Measurements from ENCODE around the gene MSI2.

Gene MSI2

DNA sequence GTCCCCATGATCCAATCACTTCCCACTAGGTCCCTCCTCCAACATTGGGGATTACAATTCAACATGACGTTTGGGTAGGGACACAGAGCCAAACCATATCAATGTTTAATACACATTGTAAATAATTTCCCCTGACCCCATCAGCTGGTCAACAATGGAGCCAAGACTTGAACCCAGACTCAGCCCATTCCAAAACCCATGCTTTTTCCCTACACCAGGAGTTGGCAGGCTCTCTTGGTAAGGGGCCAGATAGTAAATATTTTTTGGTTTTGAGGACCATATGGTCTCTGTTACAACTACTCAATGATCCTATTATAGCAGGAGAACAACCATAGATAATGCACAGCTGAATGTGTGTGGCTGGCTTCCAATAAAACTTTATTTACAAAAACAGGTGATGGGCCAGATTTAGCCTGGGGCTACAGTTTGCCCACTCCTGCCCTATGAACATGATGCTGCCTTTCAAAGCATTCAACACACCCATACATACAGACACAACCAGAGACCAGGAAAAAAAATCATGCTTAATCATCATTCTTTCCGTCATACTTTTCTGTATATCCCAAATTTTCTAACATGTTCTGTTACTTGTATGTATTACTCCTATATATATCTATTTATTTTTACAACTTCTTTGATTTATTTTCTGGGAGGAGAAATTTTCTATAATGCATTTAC lies 22.1 kb upstream of the MSI2 start:
- Histone ChIP-seq H3K36me3 (ENCODE audit: insufficient read depth, low read length) (no peaks in the 10 kb centered on the region), H3K4me1 (ENCODE audit: insufficient read depth, low read length) (peaks cover 11% of the 10 kb centered on the region; the same call in 1 of the 2 replicates), H3K9ac (ENCODE audit: low read depth, low read length) (no peak overlapping the region)

DNA sequence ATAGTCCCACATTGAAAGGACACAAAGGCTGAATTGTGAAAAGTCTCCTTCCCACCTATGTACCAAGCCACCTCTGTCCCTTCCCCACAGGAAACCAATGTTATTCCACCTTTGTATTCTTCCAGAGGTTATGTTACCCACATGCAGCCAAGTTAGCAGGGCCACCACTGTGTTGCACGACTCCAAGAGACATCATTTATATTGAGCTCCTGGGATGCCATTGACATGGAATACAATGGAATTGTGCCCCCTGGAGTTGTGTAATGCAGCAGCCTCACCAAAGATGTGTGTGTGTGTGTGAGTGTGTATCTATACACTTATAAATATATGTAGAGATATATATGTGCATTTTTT lies 21.6 kb upstream of the MSI2 start:
- peaks cover 11% of the 10 kb centered on the region; the same call in 1 of the 2 replicates for H3K4me1 ChIP-seq (ENCODE audit: insufficient read depth, low read length)
- no peaks in the 10 kb centered on the region for H3K9me3 ChIP-seq (ENCODE audit: control insufficient read depth, insufficient read depth, low read length)
- no peaks in the 10 kb centered on the region for H3K36me3 ChIP-seq (ENCODE audit: insufficient read depth, low read length)
- H3K9ac ChIP-seq (ENCODE audit: low read depth, low read length): no peak overlapping the region

More for the DNA sequence above, 22.1 kb upstream of the MSI2 start:
- H3K9me3 ChIP-seq (ENCODE audit: control insufficient read depth, insufficient read depth, low read length): no peaks in the 10 kb centered on the region

DNA sequence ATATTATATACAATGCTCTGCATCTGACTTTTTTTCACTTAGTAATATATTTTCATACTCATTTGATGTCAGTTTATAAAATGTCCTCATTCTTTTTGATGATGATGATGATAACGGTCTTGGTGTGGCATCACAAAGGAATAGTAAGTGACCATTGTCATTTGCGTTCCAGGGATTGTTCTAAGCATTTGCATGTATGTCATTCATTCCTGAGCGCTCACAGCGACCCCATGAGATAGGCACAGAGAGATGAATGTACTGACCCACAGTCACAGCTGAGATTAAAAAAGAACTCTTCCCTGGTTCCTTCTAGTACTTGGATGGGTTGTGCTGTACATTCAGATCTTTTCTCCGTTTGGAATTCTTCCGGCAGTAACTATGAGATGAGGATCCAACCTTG lies 21.2 kb upstream of the MSI2 start:
- peaks cover 11% of the 10 kb centered on the region; the same call in 1 of the 2 replicates for H3K4me1 ChIP-seq (ENCODE audit: insufficient read depth, low read length)

DNA sequence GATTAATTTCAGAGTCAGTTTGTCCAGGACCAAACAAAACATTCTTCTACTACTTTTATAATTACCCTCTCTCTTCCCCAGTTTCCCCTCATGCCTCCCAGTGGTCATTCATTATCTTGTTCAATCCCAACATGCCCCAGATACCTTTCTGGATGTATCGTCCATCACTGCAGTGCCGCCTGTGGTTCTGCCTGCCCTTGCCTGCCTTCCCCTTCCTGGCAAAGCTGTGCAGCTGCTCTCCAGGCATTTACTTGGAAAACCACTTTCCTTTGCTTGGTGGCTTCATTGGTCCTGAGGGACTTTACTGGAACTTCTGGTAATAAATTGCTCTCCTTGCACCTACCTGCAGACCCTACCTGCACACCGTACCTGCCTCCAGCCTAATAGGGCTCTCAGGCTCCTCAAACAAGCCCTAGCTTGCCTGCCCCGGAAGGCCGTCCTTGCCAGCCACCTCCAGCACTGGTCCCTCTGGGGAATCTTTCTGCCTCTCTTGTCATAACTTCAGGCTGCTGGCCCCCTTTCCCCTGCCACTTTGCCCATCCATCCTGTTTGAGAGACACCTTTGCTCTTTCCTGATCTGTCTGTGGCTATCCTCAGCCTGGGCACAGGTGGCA lies 19.5 kb upstream of the MSI2 start:
- no peak overlapping the region for H3K9ac ChIP-seq (ENCODE audit: low read depth, low read length)
- peaks cover 11% of the 10 kb centered on the region; the same call in 1 of the 2 replicates for H3K4me1 ChIP-seq (ENCODE audit: insufficient read depth, low read length)
- no peaks in the 10 kb centered on the region for H3K9me3 ChIP-seq (ENCODE audit: control insufficient read depth, insufficient read depth, low read length)
- H3K36me3 ChIP-seq (ENCODE audit: insufficient read depth, low read length): no peaks in the 10 kb centered on the region

More for the DNA sequence above, 21.2 kb upstream of the MSI2 start:
- Histone ChIP-seq H3K36me3 (ENCODE audit: insufficient read depth, low read length) (no peaks in the 10 kb centered on the region), H3K9ac (ENCODE audit: low read depth, low read length) (no peak overlapping the region), H3K9me3 (ENCODE audit: control insufficient read depth, insufficient read depth, low read length) (no peaks in the 10 kb centered on the region)

DNA sequence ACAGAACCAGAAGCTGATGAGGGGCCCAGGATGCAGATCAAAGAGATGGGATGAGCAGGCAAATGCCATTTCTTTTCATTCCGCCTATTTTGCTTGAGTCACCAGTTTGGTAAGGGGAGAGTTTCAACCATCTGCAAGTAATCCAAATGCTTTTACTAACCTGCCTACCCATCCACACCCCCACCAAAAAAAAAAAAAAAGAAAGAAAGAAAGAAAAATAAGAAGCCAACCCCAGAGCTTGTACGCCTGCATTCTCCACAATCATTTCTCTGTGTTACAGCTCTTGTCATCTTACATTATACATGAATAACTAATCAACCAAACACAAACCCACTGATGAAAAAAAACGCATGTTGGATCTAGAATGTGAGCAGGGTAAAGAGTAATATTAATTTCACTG lies 15.7 kb upstream of the MSI2 start:
- H3K36me3 ChIP-seq (ENCODE audit: insufficient read depth, low read length): no peaks in the 10 kb centered on the region
- no peaks in the 10 kb centered on the region for H3K4me1 ChIP-seq (ENCODE audit: insufficient read depth, low read length)
- H3K9me3 ChIP-seq (ENCODE audit: control insufficient read depth, insufficient read depth, low read length): no peaks in the 10 kb centered on the region

DNA sequence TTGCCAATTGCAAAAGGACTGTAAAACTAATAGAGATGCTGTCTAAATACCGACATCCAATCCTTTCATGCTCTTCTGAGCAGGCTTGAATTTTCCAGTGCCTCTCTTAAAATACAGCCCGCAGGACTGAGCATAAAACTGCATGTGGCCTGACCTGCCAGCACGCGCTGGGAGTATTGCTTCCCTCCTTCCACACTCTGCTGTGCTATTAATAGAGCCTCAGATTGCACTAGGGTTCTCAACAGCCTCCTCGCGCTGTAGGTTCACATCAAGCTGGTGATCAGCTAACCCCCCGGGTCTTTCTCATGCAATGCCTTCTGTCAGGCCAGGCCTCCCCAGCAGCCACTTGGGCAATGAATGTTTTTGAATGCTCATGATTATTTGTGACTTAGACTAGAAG lies 14.2 kb upstream of the MSI2 start:
- Histone ChIP-seq H3K36me3 (ENCODE audit: insufficient read depth, low read length) (no peaks in the 10 kb centered on the region), H3K9me3 (ENCODE audit: control insufficient read depth, insufficient read depth, low read length) (no peaks in the 10 kb centered on the region), H3K4me1 (ENCODE audit: insufficient read depth, low read length) (no peaks in the 10 kb centered on the region), H3K9ac (ENCODE audit: low read depth, low read length) (no peak overlapping the region)

More for the DNA sequence above, 15.7 kb upstream of the MSI2 start:
- H3K9ac ChIP-seq (ENCODE audit: low read depth, low read length): no peak overlapping the region

DNA sequence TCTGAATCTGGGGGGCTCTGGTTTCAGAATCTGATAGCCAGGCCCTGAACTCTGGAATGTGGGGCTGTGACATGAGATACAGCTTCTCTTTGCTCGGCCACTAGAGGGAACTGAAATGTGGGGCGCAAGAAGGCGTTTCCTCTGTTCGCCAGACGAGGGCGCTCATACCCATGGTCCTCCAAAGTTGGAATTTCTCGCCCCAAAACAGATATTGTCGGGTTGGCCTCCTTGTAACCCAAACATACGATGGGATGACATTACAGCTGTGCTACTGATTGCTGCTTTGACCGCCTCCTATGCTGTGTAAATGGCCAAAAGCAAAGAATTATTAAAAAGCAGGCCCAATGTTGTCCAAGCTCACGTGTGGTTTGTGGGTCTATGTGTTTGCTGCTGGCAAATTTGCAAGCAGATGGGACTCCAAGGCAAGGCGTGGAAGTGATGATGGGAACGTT lies 13.1 kb upstream of the MSI2 start:
- Histone ChIP-seq H3K36me3 (ENCODE audit: insufficient read depth, low read length) (no peaks in the 10 kb centered on the region), H3K4me1 (ENCODE audit: insufficient read depth, low read length) (no peaks in the 10 kb centered on the region), H3K9ac (ENCODE audit: low read depth, low read length) (no peak overlapping the region), H3K9me3 (ENCODE audit: control insufficient read depth, insufficient read depth, low read length) (no peaks in the 10 kb centered on the region)

DNA sequence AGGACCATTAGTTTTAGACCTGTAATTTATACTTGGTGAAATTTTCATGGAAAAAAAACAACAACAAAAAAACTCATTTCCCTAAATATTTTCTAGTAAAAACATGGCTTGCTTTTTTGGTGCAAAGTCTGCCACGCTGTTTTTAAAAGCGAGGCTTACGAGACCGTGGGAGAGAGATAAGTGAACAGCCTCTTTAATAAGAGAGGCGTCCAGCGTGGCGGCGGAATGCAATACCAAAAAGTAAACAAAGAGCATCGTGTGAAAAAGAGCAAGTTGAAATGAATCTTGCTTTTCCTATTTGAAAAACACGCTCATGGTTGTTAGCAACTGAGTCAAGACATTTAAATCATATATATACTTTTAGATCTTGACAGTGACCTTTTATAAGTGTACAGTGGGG lies 10.5 kb upstream of the MSI2 start:
- Histone ChIP-seq H3K9me3 (ENCODE audit: control insufficient read depth, insufficient read depth, low read length) (no peaks in the 10 kb centered on the region), H3K9ac (ENCODE audit: low read depth, low read length) (no peak overlapping the region), H3K36me3 (ENCODE audit: insufficient read depth, low read length) (no peaks in the 10 kb centered on the region), H3K4me1 (ENCODE audit: insufficient read depth, low read length) (no peaks in the 10 kb centered on the region)

DNA sequence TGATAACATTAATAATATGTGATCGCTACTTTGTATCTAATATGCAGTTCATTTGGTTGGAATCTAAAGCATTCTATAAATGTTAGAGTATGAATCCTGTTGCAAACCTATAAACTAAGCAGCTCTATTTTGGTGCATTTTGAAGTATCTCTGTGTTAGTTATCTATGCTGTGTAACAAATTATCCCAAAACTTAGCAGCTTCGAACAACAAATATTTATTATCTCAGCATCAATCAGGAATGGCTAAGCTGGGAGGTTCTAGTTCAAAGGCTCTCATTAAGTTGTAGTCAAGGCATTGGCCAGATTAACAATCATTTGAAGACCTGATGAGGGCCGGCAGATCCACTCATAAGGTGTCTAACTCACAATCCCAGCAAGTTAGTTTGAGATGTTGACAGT lies 10.1 kb upstream of the MSI2 start:
- H3K9ac ChIP-seq (ENCODE audit: low read depth, low read length): no peak overlapping the region
- H3K4me1 ChIP-seq (ENCODE audit: insufficient read depth, low read length): no peaks in the 10 kb centered on the region
- no peaks in the 10 kb centered on the region for H3K9me3 ChIP-seq (ENCODE audit: control insufficient read depth, insufficient read depth, low read length)
- no peaks in the 10 kb centered on the region for H3K36me3 ChIP-seq (ENCODE audit: insufficient read depth, low read length)

DNA sequence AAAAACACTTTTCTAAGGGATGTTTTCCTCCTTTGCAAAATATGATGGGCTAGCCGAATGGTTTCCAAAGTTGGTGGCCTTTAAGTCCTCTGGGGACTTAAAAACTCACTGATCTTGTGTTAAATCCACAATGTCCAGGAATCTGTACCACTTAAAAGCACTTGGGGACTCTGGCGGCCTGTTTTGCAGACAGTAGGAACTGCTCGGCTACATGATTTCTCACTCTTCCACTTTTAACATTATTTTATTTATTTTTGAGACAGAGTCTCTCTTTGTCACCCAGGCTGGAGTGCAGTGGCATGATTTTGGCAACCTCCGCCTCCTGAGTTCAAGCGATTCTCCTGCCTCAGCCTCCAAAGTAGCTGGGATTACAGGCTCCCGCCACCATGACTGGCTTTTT lies 9.1 kb upstream of the MSI2 start:
- no peaks in the 10 kb centered on the region for H3K36me3 ChIP-seq (ENCODE audit: insufficient read depth, low read length)
- H3K9ac ChIP-seq (ENCODE audit: low read depth, low read length): no peak overlapping the region
- no peaks in the 10 kb centered on the region for H3K4me1 ChIP-seq (ENCODE audit: insufficient read depth, low read length)

DNA sequence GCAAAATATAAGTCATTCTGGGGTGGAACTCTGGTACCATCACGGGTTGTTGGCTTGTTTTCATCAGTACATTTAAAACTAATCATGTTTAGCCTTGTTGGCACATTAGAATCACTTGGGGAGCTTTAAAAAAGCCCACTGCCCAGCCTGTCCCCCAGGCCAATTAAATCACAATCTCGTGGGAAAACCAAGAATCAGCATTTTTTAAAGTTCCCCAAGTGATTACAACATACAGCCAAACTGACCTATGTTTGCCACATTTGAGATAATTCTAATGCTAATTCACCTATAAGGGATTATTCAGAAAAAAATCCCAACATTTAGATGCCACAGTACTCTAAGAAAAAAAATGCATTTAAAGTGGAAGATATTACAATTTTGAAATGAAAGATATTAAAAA lies 8.4 kb upstream of the MSI2 start:
- no peaks in the 10 kb centered on the region for H3K4me1 ChIP-seq (ENCODE audit: insufficient read depth, low read length)
- H3K36me3 ChIP-seq (ENCODE audit: insufficient read depth, low read length): no peaks in the 10 kb centered on the region
- H3K9ac ChIP-seq (ENCODE audit: low read depth, low read length): no peak overlapping the region
- H3K9me3 ChIP-seq (ENCODE audit: control insufficient read depth, insufficient read depth, low read length): no peaks in the 10 kb centered on the region

More for the DNA sequence above, 9.1 kb upstream of the MSI2 start:
- H3K9me3 ChIP-seq (ENCODE audit: control insufficient read depth, insufficient read depth, low read length): no peaks in the 10 kb centered on the region

DNA sequence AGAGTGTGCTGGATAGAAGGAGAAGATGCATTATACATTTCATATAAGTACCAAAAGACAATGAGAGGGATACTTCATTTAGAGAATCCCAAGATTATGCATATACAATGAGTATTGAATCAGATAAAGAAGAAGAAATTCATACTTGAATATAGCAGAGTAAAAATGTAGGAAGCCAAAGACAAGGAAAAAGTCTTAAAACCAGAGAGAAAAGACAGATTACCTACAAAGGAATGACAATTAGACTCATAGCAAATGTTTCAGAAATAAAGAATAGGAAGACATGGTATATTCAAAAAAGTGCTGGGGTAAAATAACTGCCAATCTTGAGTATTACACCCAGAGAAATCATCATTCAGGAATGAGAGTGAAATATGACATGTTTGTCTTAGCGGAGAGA lies 6.8 kb upstream of the MSI2 start:
- Histone ChIP-seq H3K9ac (ENCODE audit: low read depth, low read length) (no peak overlapping the region), H3K36me3 (ENCODE audit: insufficient read depth, low read length) (no peaks in the 10 kb centered on the region), H3K9me3 (ENCODE audit: control insufficient read depth, insufficient read depth, low read length) (no peaks in the 10 kb centered on the region), H3K4me1 (ENCODE audit: insufficient read depth, low read length) (peaks cover 3% of the 10 kb centered on the region; the same call in 1 of the 2 replicates)

DNA sequence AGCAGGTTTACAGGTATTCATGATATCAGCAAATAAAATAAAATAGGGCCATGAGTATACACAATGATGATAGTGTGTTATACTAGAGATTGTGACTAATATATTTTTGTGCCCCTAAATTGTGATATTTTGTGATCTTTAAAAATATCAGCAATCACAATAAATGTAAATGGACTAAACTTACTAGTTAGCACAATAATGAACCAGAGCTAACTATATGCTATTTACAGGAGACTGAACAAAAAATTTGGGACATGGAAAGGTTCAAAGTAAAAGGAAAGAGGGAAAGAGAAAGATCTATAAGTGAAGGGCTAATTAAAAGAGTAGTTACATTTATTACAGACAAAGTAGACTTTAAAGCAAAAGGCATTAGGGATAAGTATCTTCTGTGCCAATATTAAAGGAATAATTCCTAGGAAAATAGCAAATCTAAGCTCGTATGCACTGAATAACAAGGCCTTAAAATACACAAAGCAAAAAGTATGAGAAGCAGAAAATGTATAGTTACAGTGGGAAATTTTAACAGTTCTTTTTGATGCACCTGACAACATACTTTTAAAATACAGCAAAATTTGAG lies 5.0 kb upstream of the MSI2 start:
- H3K9ac ChIP-seq (ENCODE audit: low read depth, low read length): no peak overlapping the region
- H3K9me3 ChIP-seq (ENCODE audit: control insufficient read depth, insufficient read depth, low read length): no peaks in the 10 kb centered on the region
- no peaks in the 10 kb centered on the region for H3K36me3 ChIP-seq (ENCODE audit: insufficient read depth, low read length)
- peaks cover 3% of the 10 kb centered on the region; the same call in 1 of the 2 replicates for H3K4me1 ChIP-seq (ENCODE audit: insufficient read depth, low read length)

DNA sequence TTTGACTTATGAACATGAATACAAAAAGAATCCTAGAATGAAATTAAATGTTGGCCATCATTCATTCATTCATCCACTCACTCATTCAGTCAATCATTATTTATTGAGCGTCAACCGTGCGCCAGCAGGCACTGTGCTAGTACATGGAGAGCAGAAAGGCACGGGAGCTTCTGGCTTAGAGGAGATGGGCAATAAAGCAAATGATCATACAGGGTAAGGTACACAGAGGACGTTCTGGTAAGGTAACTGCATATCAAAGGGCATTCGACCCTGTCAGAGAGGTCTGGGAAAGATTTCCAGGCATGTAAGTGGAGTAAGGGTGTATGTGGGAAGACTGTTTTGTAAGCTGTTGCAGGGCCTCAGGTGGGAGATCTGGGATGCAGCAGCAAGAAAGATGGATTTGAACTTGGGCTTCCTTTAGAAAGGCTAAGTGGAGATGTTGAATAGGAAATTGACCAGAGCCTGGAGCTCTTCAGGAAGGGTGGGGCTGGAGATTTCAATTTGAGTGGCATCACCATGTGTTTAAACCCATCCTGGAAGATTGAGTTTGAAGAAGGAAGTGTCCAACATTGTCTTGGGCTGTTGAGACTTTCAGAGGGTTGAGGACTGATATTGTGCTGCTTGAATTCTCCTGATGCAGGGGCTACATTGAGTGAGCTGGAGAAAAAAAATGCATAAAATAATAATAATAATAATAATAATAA lies 2.8 kb upstream of the MSI2 start:
- peaks cover 5% of the 10 kb centered on the region for H3K4me1 ChIP-seq (ENCODE audit: insufficient read depth, low read length)
- no peaks in the 10 kb centered on the region for H3K9me3 ChIP-seq (ENCODE audit: control insufficient read depth, insufficient read depth, low read length)
- H3K36me3 ChIP-seq (ENCODE audit: insufficient read depth, low read length): no peaks in the 10 kb centered on the region
- no peak overlapping the region for H3K9ac ChIP-seq (ENCODE audit: low read depth, low read length)
